SK-N-SH (cell line): Measurements from ENCODE around the gene PDE9A. TPM values are rescaled to one million over a fixed set of nuclear protein-coding genes. Genes with fewer than 3 reads are reported as not detected.

Experiments
- CTCF ChIA-PET: fragments of 300-600, 350-600 bp; formaldehyde crosslinking; extraction: SDS; loops from one replicate; lab custom pipeline; 2021; lab: Yijun Ruan, JAX
- POLR2A ChIA-PET: fragments of 350-600 bp; sonication (Branson Sonifier 250); formaldehyde crosslinking; extraction: SDS; loops from one replicate; lab custom pipeline; 2020; ENCODE audit warnings: antibody characterized with exemption, inconsistent platforms; lab: Yijun Ruan, JAX
- DNase-seq: peaks from one replicate; pipeline ENCODE4 v3.0.0; 2012
- H2AFZ ChIP-seq: fragments of 200-600 bp; sonication (generic); 2 replicates; pipeline ENCODE4 v1.8.1; 2016; ENCODE audit warnings: antibody characterized with exemption, mild to moderate bottlenecking, low read depth
- H3F3A ChIP-seq: fragments of 200-600 bp; sonication (generic); replicated peaks from 2 replicates; pipeline ENCODE3; 2016; ENCODE audit warnings: antibody characterized with exemption, mild to moderate bottlenecking; ENCODE audit not compliant: insufficient read depth
- H3K27ac ChIP-seq, 2 experiments: fragments of 200-500 bp in 1 of 2; fragments of 200-600 bp in 1 of 2; sonication (Bioruptor generic) in 1 of 2; sonication (generic), shearing (Covaris generic) in 1 of 2; 2 replicates each; pipeline versions ENCODE4 v1.5.1 to v1.6.1; 2014 to 2016; ENCODE audit warnings: low read depth in 2 of 2, inconsistent platforms in 1 of 2, low read length in 1 of 2, mild to moderate bottlenecking in 1 of 2, mixed read lengths in 1 of 2
- H3K27me3 ChIP-seq: fragments of 200-600 bp; sonication (generic), shearing (Covaris generic); 2 replicates; pipeline ENCODE4 v1.6.1; 2016; ENCODE audit warnings: mixed run types; ENCODE audit not compliant: insufficient read depth
- H3K36me3 ChIP-seq, 2 experiments: fragments of 200-500 bp in 1 of 2; fragments of 200-600 bp in 1 of 2; sonication (Bioruptor generic) in 1 of 2; sonication (generic) in 1 of 2; replicated peaks in 1 of 2; 2 replicates each; pipeline versions ENCODE3 to v1.5.1; 2014 to 2016; ENCODE audit warnings: low read length in 1 of 2, mild to moderate bottlenecking in 1 of 2; ENCODE audit not compliant: insufficient read depth in 2 of 2, control insufficient read depth in 1 of 2
- H3K4me1 ChIP-seq, 2 experiments: fragments of 200-500 bp in 1 of 2; fragments of 200-600 bp in 1 of 2; sonication (Bioruptor generic) in 1 of 2; sonication (generic), shearing (Covaris generic) in 1 of 2; 2 replicates each; pipeline versions ENCODE4 v1.5.1 to v1.6.1; 2014 to 2016; ENCODE audit warnings: low read depth in 1 of 2, low read length in 1 of 2, mixed run types in 1 of 2; ENCODE audit not compliant: insufficient read depth in 2 of 2, control insufficient read depth in 1 of 2
- H3K4me2 ChIP-seq: fragments of 200-600 bp; sonication (generic), shearing (Covaris generic); 2 replicates; pipeline ENCODE4 v1.6.1; 2017; ENCODE audit warnings: mixed run types
- H3K4me3 ChIP-seq, 2 experiments: fragments of 200-500 bp in 1 of 2; fragments of 200-600 bp in 1 of 2; sonication (Bioruptor generic) in 1 of 2; sonication (generic), shearing (Covaris generic) in 1 of 2; 2 replicates each; pipeline versions ENCODE4 v1.5.1 to v1.8.1; 2014 to 2016; ENCODE audit warnings: low read depth in 2 of 2, inconsistent platforms in 1 of 2, low read length in 1 of 2, mild to moderate bottlenecking in 1 of 2, mixed read lengths in 1 of 2, moderate library complexity in 1 of 2
- H3K79me2 ChIP-seq: fragments of 200-600 bp; sonication (generic); 2 replicates; pipeline ENCODE4 v1.8.1; 2017; ENCODE audit warnings: mild to moderate bottlenecking; ENCODE audit not compliant: insufficient read depth
- H3K9ac ChIP-seq: fragments of 200-600 bp; sonication (generic); 2 replicates; pipeline ENCODE4 v1.6.1; 2017; ENCODE audit warnings: mixed run types
- H3K9me2 ChIP-seq: fragments of 200-600 bp; sonication (generic); 2 replicates; pipeline ENCODE4 v1.6.1; 2017; ENCODE audit warnings: mixed run types
- H3K9me3 ChIP-seq: fragments of 200-600 bp; sonication (generic); 2 replicates; pipeline ENCODE4 v1.6.1; 2017; ENCODE audit warnings: mixed run types, mild to moderate bottlenecking, moderate library complexity
- H4K20me1 ChIP-seq: fragments of 200-600 bp; sonication (generic); 2 replicates; pipeline ENCODE4 v1.6.1; 2017; ENCODE audit warnings: mild to moderate bottlenecking, mixed run types; ENCODE audit not compliant: insufficient read depth
- CHD2 ChIP-seq: fragments of 150-350 bp; IDR thresholded peaks from 2 replicates; pipeline ENCODE4 v1.6.1; 2018; ENCODE audit warnings: low read length; ENCODE audit not compliant: partially characterized antibody
- ELF1 ChIP-seq: IDR thresholded peaks from 2 replicates; pipeline ENCODE4 v1.4.0; 2012
- EP300 ChIP-seq, 2 experiments: IDR thresholded peaks; 2 replicates each; pipeline versions ENCODE4 v1.4.0 to v1.6.1; 2012; ENCODE audit warnings: borderline replicate concordance in 1 of 2, low read depth in 1 of 2, low read length in 1 of 2
- EZH2phosphoT487 ChIP-seq: fragments of 200-600 bp; sonication (generic); IDR thresholded peaks from 2 replicates; pipeline ENCODE4 v1.6.1; 2017; ENCODE audit warnings: low read depth, mixed run types, mild to moderate bottlenecking, antibody characterized with exemption, moderate library complexity, borderline replicate concordance
- FOSL2 ChIP-seq: IDR thresholded peaks from 2 replicates; pipeline ENCODE4 v1.4.0; 2012; ENCODE audit warnings: low read depth, mild to moderate bottlenecking, moderate library complexity, borderline replicate concordance
- FOXJ3 ChIP-seq: sonication (generic); formaldehyde crosslinking; IDR thresholded peaks from 2 replicates; pipeline ENCODE4 v1.5.1; 2020; ENCODE audit warnings: mild to moderate bottlenecking, missing genetic modification reagents
- GATA2 ChIP-seq: sonication (generic); formaldehyde crosslinking; IDR thresholded peaks from 2 replicates; pipeline ENCODE4 v1.5.0; 2020; ENCODE audit warnings: mild to moderate bottlenecking, missing genetic modification reagents
- JUND ChIP-seq: IDR thresholded peaks from 2 replicates; pipeline ENCODE4 v1.4.0; 2012
- NFIC ChIP-seq: IDR thresholded peaks from 2 replicates; pipeline ENCODE4 v1.4.0; 2012; ENCODE audit warnings: borderline replicate concordance
- RAD21 ChIP-seq: IDR thresholded peaks from 2 replicates; pipeline ENCODE4 v1.6.1; 2012; ENCODE audit warnings: mild to moderate bottlenecking, low read length
- RCOR1 ChIP-seq: fragments of 150-350 bp; IDR thresholded peaks from 2 replicates; pipeline ENCODE4 v1.6.1; 2017; ENCODE audit warnings: antibody characterized with exemption, low read length
- RFX5 ChIP-seq: IDR thresholded peaks from 2 replicates; pipeline ENCODE4 v1.6.1; 2012; ENCODE audit warnings: mild to moderate bottlenecking, improper control_type of control experiment, low read length
- SIN3A ChIP-seq: IDR thresholded peaks from 2 replicates; pipeline ENCODE4 v1.6.1; 2012; ENCODE audit warnings: low read depth, mild to moderate bottlenecking, low read length, moderate library complexity, borderline replicate concordance
- SMC3 ChIP-seq: IDR thresholded peaks from 2 replicates; pipeline ENCODE4 v1.6.1; 2012; ENCODE audit warnings: low read depth, low read length, improper control_type of control experiment
- WGBS: methylation state at CpG from one replicate; pipeline ENCODE4 v1.1.6; 2017; ENCODE audit warnings: low lambda C conversion rate; 5-methylcytosine and 5-hydroxymethylcytosine counted together
- polyA plus RNA-seq, 3 experiments: library from polyadenylated mRNA; depleted of rRNA; stranded (reverse); fragments of >200 nt; gene quantifications; 2 replicates each; pipeline ENCODE4 v1.2.3, GENCODE V29; 2012
- TF ChIP-seq, protein P1 (sequence below): IDR thresholded peaks from 2 replicates; pipeline ENCODE4 v1.4.0; 2012; ENCODE audit warnings: low read depth, borderline replicate concordance
- TF ChIP-seq, protein P2 (sequence below): IDR thresholded peaks from 2 replicates; pipeline ENCODE4; 2012
- TF ChIP-seq, protein P3 (sequence below): IDR thresholded peaks from 2 replicates; pipeline ENCODE4 v1.4.0; 2012; ENCODE audit warnings: low read depth, borderline replicate concordance

PDE9A gene
- polyA plus RNA-seq, 1 of the 3 experiments (the other 2 are of a cell fraction) = 0.28 TPM

DNA sequence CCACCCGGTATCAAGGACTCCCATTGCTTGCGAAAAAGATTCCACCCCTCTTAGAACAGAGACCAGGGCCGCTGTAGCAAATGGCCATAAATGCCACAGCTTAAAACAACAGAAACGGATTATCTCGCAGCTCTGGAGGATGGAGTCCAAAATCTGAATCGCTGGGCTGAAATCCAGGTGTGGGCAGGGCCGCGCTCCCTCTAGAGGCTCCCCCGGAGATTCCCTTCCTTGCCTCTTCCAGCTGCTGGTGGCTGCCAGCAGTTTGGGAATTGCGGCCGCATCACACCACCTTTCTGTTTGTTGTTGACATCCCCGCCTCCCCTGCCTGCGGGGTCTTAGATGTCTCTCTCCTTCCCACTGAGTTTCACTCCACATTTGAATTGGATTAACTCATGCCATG lies 15.6 kb downstream of the PDE9A start (continued):
- TF ChIP-seq, protein P1, sequence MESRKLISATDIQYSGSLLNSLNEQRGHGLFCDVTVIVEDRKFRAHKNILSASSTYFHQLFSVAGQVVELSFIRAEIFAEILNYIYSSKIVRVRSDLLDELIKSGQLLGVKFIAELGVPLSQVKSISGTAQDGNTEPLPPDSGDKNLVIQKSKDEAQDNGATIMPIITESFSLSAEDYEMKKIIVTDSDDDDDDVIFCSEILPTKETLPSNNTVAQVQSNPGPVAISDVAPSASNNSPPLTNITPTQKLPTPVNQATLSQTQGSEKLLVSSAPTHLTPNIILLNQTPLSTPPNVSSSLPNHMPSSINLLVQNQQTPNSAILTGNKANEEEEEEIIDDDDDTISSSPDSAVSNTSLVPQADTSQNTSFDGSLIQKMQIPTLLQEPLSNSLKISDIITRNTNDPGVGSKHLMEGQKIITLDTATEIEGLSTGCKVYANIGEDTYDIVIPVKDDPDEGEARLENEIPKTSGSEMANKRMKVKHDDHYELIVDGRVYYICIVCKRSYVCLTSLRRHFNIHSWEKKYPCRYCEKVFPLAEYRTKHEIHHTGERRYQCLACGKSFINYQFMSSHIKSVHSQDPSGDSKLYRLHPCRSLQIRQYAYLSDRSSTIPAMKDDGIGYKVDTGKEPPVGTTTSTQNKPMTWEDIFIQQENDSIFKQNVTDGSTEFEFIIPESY = no peak
- TF ChIP-seq RAD21 (no peak), NFIC (no peak), EP300 (IDR thresholded peaks at IDR 0.05; ENCODE audit: borderline replicate concordance in 1 of 2, low read depth in 1 of 2, low read length in 1 of 2) (no peak), FOXJ3 (CRISPR knock-in tag) (no peak), JUND (no peak), CHD2 (no peak), RFX5 (no peak), FOSL2 (no peak)
- TF ChIP-seq, protein P2, sequence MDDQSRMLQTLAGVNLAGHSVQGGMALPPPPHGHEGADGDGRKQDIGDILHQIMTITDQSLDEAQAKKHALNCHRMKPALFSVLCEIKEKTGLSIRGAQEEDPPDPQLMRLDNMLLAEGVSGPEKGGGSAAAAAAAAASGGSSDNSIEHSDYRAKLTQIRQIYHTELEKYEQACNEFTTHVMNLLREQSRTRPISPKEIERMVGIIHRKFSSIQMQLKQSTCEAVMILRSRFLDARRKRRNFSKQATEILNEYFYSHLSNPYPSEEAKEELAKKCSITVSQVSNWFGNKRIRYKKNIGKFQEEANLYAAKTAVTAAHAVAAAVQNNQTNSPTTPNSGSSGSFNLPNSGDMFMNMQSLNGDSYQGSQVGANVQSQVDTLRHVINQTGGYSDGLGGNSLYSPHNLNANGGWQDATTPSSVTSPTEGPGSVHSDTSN = no peak

DNA sequence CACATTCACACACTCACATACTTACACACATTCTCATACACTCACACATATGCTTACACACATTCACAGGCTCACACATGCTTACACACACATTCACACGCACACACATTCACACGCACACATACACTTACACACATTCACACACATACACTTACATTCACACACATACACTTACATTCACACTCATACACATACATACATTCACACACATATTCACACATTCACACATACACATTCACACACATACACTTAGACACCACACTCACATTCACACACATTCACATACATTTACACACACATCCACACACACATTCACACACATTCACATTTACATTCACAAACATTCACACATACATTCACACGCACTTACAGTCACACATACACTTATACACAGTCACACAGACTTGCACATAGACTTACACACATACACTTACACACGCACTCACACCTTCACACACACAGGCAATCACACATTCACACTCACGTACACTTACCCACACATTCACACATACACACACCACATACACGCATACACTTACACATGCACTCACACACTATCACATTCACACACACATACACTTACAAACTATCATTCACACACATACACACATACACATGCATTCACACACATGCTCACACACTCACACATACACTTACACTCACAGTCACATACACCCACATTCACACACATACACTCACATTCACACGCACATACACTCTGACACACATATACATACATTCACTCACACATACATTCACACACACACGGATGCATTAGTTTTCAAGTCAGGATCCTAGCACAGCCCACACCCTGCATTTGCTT lies 16.8 kb downstream of the PDE9A start:
- no peak for DNase-seq
- no peaks in the 10 kb centered on the region for H3K79me2 ChIP-seq
- H3K36me3 ChIP-seq = no peaks in the 10 kb centered on the region
- no peak overlapping the region for H3K4me3 ChIP-seq
- no peak overlapping the region for H2AFZ ChIP-seq
- H3K27ac ChIP-seq = no peak overlapping the region
- CTCF ChIA-PET = interaction anchor here (1.9 kb wide), 1 partner anchor 15 kb away, joined by 5 read pairs; no protein-coding TSS in a partner anchor
- TF ChIP-seq EP300 (IDR thresholded peaks at IDR 0.05; ENCODE audit: borderline replicate concordance in 1 of 2, low read depth in 1 of 2, low read length in 1 of 2) = no peak
- no peak for TF ChIP-seq GATA2
- no peak for TF ChIP-seq SMC3
- TF ChIP-seq JUND = no peak
- TF ChIP-seq RCOR1 = no peak
- TF ChIP-seq, protein P2 = no peak
- no peak for TF ChIP-seq ELF1
- no peak for TF ChIP-seq EZH2phosphoT487
- TF ChIP-seq, protein P3, sequence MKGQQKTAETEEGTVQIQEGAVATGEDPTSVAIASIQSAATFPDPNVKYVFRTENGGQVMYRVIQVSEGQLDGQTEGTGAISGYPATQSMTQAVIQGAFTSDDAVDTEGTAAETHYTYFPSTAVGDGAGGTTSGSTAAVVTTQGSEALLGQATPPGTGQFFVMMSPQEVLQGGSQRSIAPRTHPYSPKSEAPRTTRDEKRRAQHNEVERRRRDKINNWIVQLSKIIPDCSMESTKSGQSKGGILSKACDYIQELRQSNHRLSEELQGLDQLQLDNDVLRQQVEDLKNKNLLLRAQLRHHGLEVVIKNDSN = no peak
- no peak for TF ChIP-seq FOSL2
- TF ChIP-seq SIN3A = no peak
- no peak for TF ChIP-seq RFX5
- H3K9me3 ChIP-seq = no peaks in the 10 kb centered on the region
- H3K27me3 ChIP-seq = no peaks in the 10 kb centered on the region
- POLR2A ChIA-PET = no interaction called here
- H3K9me2 ChIP-seq = no peaks in the 10 kb centered on the region
- H4K20me1 ChIP-seq = no peaks in the 10 kb centered on the region
- WGBS = 73% methylated on average over 8 of the region's 8 CpGs
- no peaks in the 10 kb centered on the region for H3F3A ChIP-seq
- no peak overlapping the region for H3K4me2 ChIP-seq
- no peak overlapping the region for H3K9ac ChIP-seq
- peaks cover 4 to 33% of the 10 kb centered on the region in 2 experiments; a peak in 3 of 4 replicates for H3K4me1 ChIP-seq
